Hematopoietic multipotent progenitor cell treated with erythropoietin and hydrocortisone succinate and interleukin-3 and kit ligand, for 4 days (in vitro differentiated cells): ENCODE measurements around the gene TOR4A.
"Not testable (repeated sequence)": the region's sequence is repeated elsewhere in the genome, so short reads cannot be mapped to it uniquely, and the experiment has no call there.

Source experiments
- DNase-seq: peaks from one replicate; pipeline ENCODE4 v3.0.0-alpha.2; 2015

TOR4A gene

GRCh38 chr9:137239541-137240200, 37.9 kb upstream of the TOR4A start:
- DNase-seq = not testable (repeated sequence)

- peak; percentile 92 for DNase-seq
These were observed 37.1 kb upstream of the TOR4A start for GRCh38 chr9:137240318-137240840.

GRCh38 chr9:137240841-137241489, 36.6 kb upstream of the TOR4A start, which contains the start of gene TUBB4B:
Gene TUBB4B (plus strand): TSS chr9:137241287. CDS start chr9:137241361, 74 bp downstream.
- DNase-seq = peak; percentile 100

- DNase-seq = peak; percentile 78
These were observed 35.8 kb upstream of the TOR4A start for GRCh38 chr9:137241490-137242268.

- no peak for DNase-seq
These were observed 35.0 kb upstream of the TOR4A start for GRCh38 chr9:137242269-137243203.

GRCh38 chr9:137243266-137243625, 34.3 kb upstream of the TOR4A start:
- DNase-seq = not testable (repeated sequence)

GRCh38 chr9:137243626-137244485, 33.7 kb upstream of the TOR4A start:
- peak; percentile 57 for DNase-seq

- DNase-seq = no peak
These were observed 32.8 kb upstream of the TOR4A start for GRCh38 chr9:137244486-137245449.

GRCh38 chr9:137245450-137246421, 31.8 kb upstream of the TOR4A start:
- DNase-seq = no peak

- DNase-seq = no peak
These were observed 30.2 kb upstream of the TOR4A start for GRCh38 chr9:137247135-137247915.

- no peak for DNase-seq
These were observed 29.7 kb upstream of the TOR4A start for GRCh38 chr9:137247916-137248175.

GRCh38 chr9:137250329-137251193, 27.0 kb upstream of the TOR4A start:
- DNase-seq = no peak

- no peak for DNase-seq
These were observed 26.4 kb upstream of the TOR4A start, which contains the start of gene STPG3 for GRCh38 chr9:137251194-137251461. Gene STPG3 (plus strand): TSS chr9:137251286. CDS start chr9:137251287, 1 bp downstream.

GRCh38 chr9:137251490-137252268, 25.8 kb upstream of the TOR4A start:
- DNase-seq = no peak

- DNase-seq = no peak
These were observed 24.7 kb upstream of the TOR4A start for GRCh38 chr9:137252555-137253506.
